Activated T-helper 1 cell treated with Interleukin-2 at 50 U/mL for 16 hours (primary cell): ENCODE measurements around the gene FLNB.
A peak's percentile ranks its signal among the peaks of the same experiment; 100 is the strongest.

Source experiments
- DNase-seq: peaks from one replicate; pipeline ENCODE4 v3.0.0-alpha.2; 2020; ENCODE audit warnings: low read depth

FLNB gene, protein sequence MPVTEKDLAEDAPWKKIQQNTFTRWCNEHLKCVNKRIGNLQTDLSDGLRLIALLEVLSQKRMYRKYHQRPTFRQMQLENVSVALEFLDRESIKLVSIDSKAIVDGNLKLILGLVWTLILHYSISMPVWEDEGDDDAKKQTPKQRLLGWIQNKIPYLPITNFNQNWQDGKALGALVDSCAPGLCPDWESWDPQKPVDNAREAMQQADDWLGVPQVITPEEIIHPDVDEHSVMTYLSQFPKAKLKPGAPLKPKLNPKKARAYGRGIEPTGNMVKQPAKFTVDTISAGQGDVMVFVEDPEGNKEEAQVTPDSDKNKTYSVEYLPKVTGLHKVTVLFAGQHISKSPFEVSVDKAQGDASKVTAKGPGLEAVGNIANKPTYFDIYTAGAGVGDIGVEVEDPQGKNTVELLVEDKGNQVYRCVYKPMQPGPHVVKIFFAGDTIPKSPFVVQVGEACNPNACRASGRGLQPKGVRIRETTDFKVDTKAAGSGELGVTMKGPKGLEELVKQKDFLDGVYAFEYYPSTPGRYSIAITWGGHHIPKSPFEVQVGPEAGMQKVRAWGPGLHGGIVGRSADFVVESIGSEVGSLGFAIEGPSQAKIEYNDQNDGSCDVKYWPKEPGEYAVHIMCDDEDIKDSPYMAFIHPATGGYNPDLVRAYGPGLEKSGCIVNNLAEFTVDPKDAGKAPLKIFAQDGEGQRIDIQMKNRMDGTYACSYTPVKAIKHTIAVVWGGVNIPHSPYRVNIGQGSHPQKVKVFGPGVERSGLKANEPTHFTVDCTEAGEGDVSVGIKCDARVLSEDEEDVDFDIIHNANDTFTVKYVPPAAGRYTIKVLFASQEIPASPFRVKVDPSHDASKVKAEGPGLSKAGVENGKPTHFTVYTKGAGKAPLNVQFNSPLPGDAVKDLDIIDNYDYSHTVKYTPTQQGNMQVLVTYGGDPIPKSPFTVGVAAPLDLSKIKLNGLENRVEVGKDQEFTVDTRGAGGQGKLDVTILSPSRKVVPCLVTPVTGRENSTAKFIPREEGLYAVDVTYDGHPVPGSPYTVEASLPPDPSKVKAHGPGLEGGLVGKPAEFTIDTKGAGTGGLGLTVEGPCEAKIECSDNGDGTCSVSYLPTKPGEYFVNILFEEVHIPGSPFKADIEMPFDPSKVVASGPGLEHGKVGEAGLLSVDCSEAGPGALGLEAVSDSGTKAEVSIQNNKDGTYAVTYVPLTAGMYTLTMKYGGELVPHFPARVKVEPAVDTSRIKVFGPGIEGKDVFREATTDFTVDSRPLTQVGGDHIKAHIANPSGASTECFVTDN (N-terminal part only)

GRCh38 chr3:58008141-58009025 is at the start of gene FLNB:
Gene FLNB, plus strand, starts transcription at chr3:58008422. Its CDS starts 143 bp downstream, at chr3:58008565.
- peak; percentile 63 for DNase-seq

- no peak for DNase-seq
These were observed 49.4 kb upstream of the FLNB start for GRCh38 chr3:57958642-57959422.

GRCh38 chr3:57959423-57960173 is 48.6 kb upstream of the FLNB start:
- no peak for DNase-seq

DNA sequence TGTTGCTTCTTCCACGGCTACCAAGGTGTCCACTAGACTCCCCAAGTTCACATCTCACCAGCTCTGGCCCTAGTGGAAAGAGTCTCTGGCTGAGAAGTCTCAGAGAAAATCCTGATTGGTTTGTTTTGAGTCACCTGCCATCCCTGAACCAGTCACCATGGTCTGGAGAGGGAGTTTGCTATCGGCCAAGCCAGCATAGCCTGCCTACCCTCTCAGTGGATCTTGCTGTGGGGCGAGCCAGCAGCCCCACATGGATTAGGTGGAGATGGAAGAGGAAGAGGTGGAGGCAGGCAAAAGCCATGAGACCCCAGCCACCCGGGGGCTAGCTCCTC is 48.1 kb upstream of the FLNB start:
- no peak for DNase-seq

GRCh38 chr3:57961177-57961827 is 46.9 kb upstream of the FLNB start:
- DNase-seq = no peak

DNA sequence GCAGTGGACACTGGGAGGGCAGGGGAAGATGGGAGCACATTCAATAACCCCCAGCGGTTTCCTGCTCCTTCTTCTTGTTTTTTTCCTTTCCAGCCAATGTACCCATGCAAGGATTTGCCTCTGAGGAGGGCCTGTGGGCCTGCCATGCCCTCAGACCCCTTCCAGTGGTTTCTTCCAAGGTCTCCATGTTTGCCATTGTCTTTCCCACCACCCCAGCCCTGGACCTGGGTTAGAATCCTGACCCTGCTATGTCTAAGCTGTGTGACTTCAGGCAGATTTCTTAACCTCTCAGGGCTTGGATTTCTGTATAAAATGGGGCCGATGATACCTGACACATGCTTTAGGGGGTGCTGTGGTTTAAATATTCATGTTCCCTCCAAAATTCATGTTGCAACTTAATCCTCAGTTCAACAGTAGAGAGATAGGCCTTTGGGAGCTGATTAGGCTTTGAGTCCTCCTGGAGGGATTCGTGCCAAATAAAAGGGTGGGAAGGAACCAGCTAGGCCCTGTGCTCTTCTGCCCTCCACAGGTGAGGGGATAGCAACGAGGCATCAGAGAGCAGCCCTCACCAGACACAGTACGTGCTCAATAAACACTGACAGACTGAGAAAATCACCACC is 46.3 kb upstream of the FLNB start:
- no peak for DNase-seq

GRCh38 chr3:57962448-57962834 is 45.8 kb upstream of the FLNB start:
- DNase-seq = no peak

DNA sequence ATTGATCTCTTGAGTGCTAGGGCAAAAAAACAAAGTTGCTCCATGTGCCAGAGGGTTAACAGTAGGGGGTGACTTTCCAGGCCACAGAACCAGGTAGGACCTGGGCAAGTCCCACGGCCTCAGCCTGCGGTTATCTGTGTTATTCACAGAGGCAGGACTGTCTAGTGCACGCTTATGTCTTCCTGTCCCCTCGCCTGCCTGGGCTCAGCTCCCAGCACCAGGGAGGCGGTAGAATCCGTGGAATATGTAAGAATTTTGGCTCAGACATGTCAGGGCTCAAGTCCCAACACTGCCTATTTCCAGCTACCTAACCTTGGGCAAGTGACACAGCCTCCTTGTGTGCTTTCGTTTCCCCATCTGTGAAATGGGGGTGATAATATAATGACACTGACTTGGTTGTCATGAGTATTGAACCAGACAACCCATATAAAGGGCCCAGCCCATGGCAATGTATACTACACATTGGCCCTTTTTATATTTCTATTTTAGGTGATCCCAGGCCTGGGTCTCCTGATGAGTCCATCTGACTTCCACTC is 44.3 kb upstream of the FLNB start:
- no peak for DNase-seq

GRCh38 chr3:57966829-57967228 is 41.4 kb upstream of the FLNB start:
- DNase-seq = no peak

GRCh38 chr3:57967590-57967989 is 40.6 kb upstream of the FLNB start:
- no peak for DNase-seq

DNA sequence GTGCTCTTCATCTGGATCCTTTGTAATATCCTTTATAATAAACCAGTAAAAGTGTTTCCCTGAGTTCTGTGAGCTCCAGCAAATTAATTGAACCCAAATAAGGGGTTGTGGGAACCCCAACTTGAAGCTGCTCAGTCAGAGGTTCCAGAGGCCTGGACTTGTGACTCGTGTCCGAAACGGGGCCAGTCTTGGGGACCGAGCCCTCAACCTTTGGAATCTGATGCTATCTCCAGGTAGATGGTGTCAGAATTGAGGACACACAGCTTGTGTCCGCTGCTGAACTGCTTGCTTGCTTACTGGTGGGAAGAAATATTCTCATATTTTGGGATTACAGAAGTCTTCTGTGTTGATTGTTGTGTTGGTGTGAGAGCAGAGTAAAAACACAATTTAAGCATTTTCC is 39.7 kb upstream of the FLNB start:
- no peak for DNase-seq

- DNase-seq = no peak
These were observed 36.2 kb upstream of the FLNB start for GRCh38 chr3:57971975-57972374.

- no peak for DNase-seq
These were observed 35.6 kb upstream of the FLNB start for GRCh38 chr3:57972531-57973111.

DNA sequence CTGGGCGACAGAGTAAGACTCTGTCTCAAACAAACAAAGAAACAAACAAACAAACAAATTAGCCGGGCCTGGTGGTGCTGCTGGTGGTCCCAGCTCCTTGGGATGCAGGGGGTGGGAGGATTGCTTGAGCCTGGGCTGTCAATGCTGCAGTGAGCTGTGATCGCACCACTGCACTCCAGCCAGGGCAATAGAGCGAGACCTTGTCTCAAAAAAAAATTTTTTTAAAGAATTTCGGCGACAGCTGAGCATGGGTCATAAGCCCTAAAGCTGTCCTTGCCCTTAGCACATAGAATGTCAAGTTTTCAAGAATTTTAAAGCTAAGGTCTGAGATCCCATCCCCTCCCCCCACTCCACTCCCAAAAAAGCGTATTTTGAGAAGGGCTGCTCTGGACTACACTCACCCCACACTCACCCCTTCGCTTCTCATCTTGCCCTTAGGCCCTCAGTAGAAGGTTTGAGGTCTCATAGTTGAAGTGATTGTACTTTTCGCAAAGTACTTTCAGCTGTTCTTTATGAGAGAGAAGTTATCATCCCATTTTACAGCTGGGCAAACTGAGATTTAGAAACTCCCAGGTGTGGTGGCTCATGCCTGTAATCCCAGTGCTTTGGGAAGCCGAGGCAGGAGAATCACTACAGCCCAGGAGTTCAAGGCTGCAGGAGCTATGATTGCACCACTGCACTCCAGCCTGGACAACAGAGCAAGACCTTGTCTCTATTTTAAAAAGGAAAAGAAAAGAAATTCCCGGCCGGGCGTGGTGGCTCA is 34.3 kb upstream of the FLNB start:
- DNase-seq = no peak

DNA sequence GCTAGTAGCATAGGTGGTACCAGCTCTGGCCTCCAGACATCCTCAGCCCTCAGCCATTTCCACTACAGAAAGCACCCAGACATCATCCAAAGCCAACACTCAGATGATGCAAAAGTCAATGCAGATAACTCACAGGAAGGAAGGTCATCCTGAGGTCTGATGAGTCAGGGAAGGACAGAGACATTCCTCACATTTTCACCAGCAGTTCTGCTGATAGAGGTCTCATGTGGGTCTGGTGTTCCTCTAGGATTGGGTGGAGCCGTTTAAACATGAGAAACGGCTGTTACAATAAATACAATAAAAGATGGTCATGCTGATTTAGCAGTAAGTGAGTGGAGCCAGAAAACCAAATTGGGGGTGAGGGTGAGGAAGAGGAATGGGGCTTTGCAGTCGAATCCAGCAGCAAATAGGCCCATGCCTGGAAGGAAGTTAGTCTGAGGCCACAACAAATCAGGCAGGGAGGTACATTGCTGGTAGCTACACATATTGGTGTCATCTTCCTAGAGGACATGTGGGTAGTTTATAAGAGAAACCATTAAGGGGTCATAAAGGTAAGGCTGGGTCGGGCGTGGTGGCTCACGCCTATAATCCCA is 33.3 kb upstream of the FLNB start:
- no peak for DNase-seq

- DNase-seq = no peak
These were observed 30.4 kb upstream of the FLNB start for GRCh38 chr3:57977818-57978235.

DNA sequence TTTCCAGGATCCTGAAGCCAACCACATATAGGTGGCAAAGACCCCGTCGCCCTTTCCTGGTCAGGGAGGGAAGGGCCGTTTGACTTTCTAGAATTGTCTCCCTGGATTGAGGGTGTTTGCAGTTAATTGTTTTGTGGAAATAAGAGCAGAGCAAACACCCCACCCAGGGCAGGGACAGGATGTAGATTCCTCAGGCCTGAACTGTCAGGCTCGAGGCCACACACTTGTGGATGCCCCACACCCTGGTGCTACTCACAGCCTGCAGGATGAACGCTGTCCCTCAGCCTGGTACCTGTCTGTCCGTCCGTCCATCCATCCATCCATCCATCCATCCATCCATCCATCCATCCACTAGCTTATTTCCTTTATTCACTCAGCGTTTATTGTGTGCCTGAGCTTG is 29.9 kb upstream of the FLNB start:
- DNase-seq = no peak
